ENCODE data around the gene MTREX.

Gene MTREX

GRCh38 chr5:55377810-55378209 lies 70.0 kb downstream of the MTREX start:
- no peak for DNase-seq (ENCODE audit: low read depth in 2 of 3, low spot score in 1 of 3)

GRCh38 chr5:55383254-55383653 lies 75.5 kb downstream of the MTREX start:
- no peak for DNase-seq (ENCODE audit: low read depth in 2 of 3, low spot score in 1 of 3)

GRCh38 chr5:55384072-55384471 lies 76.3 kb downstream of the MTREX start:
- DNase-seq (ENCODE audit: low read depth in 2 of 3, low spot score in 1 of 3): no peak

GRCh38 chr5:55385227-55385626 lies 77.4 kb downstream of the MTREX start:
- no peak for DNase-seq (ENCODE audit: low read depth in 2 of 3, low spot score in 1 of 3)

GRCh38 chr5:55385846-55386245 lies 78.1 kb downstream of the MTREX start:
- no peak for DNase-seq (ENCODE audit: low read depth in 2 of 3, low spot score in 1 of 3)

- DNase-seq (ENCODE audit: low read depth in 2 of 3, low spot score in 1 of 3): no peak
Observed at GRCh38 chr5:55386356-55386755, 78.6 kb downstream of the MTREX start.

GRCh38 chr5:55387865-55388264 lies 80.1 kb downstream of the MTREX start:
- DNase-seq (ENCODE audit: low read depth in 2 of 3, low spot score in 1 of 3): no peak

GRCh38 chr5:55391707-55392106 lies 83.9 kb downstream of the MTREX start:
- DNase-seq (ENCODE audit: low read depth in 2 of 3, low spot score in 1 of 3): no peak

- DNase-seq (ENCODE audit: low read depth in 2 of 3, low spot score in 1 of 3): no peak
Observed at GRCh38 chr5:55392669-55393068, 84.9 kb downstream of the MTREX start.

- no peak for DNase-seq (ENCODE audit: low read depth in 2 of 3, low spot score in 1 of 3)
Observed at GRCh38 chr5:55393501-55394175, 85.8 kb downstream of the MTREX start.

- no peak for DNase-seq (ENCODE audit: low read depth in 2 of 3, low spot score in 1 of 3)
Observed at GRCh38 chr5:55402199-55402598, 94.4 kb downstream of the MTREX start.

GRCh38 chr5:55406292-55406691 lies 98.5 kb downstream of the MTREX start:
- DNase-seq (ENCODE audit: low read depth in 2 of 3, low spot score in 1 of 3): no peak

- DNase-seq (ENCODE audit: low read depth in 2 of 3, low spot score in 1 of 3): no peak
Observed at GRCh38 chr5:55407059-55407684, 99.4 kb downstream of the MTREX start.

- DNase-seq (ENCODE audit: low read depth in 2 of 3, low spot score in 1 of 3): no peak
Observed at GRCh38 chr5:55407984-55408383, 100.2 kb downstream of the MTREX start.

- no peak for DNase-seq (ENCODE audit: low read depth in 2 of 3, low spot score in 1 of 3)
Observed at GRCh38 chr5:55409775-55410174, 102.0 kb downstream of the MTREX start.

GRCh38 chr5:55410845-55411244 lies 103.1 kb downstream of the MTREX start:
- no peak for DNase-seq (ENCODE audit: low read depth in 2 of 3, low spot score in 1 of 3)

- no peak for DNase-seq (ENCODE audit: low read depth in 2 of 3, low spot score in 1 of 3)
Observed at GRCh38 chr5:55411876-55412275, 104.1 kb downstream of the MTREX start.

GRCh38 chr5:55413644-55414043 lies 105.9 kb downstream of the MTREX start:
- DNase-seq (ENCODE audit: low read depth in 2 of 3, low spot score in 1 of 3): no peak

- DNase-seq (ENCODE audit: low read depth in 2 of 3, low spot score in 1 of 3): no peak
Observed at GRCh38 chr5:55415071-55415470, 107.3 kb downstream of the MTREX start.

GRCh38 chr5:55416306-55416705 lies 108.5 kb downstream of the MTREX start:
- DNase-seq (ENCODE audit: low read depth in 2 of 3, low spot score in 1 of 3): no peak

- no peak for DNase-seq (ENCODE audit: low read depth in 2 of 3, low spot score in 1 of 3)
Observed at GRCh38 chr5:55418994-55419968, 111.5 kb downstream of the MTREX start.

GRCh38 chr5:55421074-55421529 lies 113.3 kb downstream of the MTREX start:
- peak in 1 of 3 donors; percentile 52 for DNase-seq (ENCODE audit: low read depth in 2 of 3, low spot score in 1 of 3)
